ENCODE data around the gene IL22RA1.

Gene IL22RA1

DNA sequence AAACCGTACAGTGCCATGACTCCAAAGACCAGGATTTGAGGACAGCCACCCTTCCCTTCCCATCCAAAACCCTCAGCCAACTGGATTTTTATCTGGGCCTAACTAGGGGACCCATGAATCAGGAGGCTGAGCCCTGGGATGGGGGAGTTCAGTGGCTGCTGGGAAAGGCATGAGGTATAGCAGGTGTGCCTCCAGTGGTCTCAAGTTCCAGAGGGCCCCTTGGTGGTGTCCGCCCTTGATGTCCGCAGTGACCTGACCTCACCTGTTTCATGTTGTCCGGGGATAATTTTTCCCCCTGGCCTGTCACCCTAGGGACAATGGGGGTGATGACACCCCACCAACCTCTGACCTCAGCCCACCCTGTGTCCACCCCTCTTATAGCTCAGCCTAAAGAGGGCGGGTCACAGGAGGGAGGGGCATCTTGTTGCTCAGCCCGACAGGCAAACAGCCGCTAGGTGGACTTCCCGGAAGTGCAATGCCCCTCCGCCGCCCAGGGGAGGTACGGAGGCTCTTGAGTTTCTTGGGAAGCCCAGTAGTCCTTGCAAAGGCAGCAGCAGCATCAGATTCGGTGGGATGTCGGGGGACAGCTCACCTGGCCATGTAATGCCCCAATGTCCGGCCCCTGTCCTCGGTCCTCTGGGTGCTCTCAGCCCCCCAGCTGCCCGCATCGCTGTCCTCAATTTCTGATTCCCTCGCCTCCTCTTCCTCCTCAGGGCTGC is 13.8 kb upstream of the IL22RA1 start:
- DNase-seq (ENCODE audit: insufficient read length, low spot score) (no peak), FAIRE-seq (no peak)
- TF ChIP-seq, protein P1, sequence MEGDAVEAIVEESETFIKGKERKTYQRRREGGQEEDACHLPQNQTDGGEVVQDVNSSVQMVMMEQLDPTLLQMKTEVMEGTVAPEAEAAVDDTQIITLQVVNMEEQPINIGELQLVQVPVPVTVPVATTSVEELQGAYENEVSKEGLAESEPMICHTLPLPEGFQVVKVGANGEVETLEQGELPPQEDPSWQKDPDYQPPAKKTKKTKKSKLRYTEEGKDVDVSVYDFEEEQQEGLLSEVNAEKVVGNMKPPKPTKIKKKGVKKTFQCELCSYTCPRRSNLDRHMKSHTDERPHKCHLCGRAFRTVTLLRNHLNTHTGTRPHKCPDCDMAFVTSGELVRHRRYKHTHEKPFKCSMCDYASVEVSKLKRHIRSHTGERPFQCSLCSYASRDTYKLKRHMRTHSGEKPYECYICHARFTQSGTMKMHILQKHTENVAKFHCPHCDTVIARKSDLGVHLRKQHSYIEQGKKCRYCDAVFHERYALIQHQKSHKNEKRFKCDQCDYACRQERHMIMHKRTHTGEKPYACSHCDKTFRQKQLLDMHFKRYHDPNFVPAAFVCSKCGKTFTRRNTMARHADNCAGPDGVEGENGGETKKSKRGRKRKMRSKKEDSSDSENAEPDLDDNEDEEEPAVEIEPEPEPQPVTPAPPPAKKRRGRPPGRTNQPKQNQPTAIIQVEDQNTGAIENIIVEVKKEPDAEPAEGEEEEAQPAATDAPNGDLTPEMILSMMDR (IDR thresholded peaks at IDR 0.05; ENCODE audit: insufficient read depth, missing control alignments) = no peak

DNA sequence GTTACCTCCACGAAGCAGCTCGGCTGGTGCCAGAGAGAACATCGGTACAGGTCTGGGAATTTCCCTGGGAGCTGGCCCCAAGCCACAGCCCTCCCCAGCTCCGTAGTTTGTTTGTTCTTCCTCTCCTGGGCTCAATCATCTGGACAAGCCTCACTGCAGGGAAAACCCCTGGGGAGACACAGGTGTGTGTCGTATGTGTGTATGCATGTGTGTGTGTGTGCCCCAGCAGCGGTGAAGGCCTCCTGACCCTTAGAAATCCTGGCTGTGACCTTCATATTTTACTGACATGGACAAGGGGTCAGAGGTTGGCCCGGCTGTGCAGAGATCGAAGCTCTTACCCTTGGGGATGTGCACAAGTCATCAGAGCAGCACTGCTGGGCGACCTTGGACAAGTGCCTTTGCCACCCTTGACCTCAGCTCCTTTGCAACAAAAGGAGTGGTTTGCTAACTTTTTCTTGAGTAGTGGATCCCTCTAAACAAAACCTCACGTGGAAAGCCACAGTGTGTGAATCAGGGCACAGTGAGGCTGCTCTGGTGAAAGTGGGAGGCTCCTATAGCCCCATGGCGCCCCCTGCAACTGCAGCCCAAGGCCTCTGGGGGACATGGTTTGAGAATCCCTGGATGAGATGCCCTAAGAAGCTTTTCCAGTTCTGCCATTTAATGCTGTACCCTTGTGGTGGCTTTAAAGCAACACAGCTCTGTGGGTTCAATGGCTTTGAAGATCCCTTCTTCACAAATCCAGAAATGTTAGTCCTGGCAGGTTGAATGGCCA is 12.3 kb upstream of the IL22RA1 start:
- FAIRE-seq = no peak
- no peak for DNase-seq (ENCODE audit: insufficient read length, low spot score)
- TF ChIP-seq, protein P1 (IDR thresholded peaks at IDR 0.05; ENCODE audit: insufficient read depth, missing control alignments) = no peak

DNA sequence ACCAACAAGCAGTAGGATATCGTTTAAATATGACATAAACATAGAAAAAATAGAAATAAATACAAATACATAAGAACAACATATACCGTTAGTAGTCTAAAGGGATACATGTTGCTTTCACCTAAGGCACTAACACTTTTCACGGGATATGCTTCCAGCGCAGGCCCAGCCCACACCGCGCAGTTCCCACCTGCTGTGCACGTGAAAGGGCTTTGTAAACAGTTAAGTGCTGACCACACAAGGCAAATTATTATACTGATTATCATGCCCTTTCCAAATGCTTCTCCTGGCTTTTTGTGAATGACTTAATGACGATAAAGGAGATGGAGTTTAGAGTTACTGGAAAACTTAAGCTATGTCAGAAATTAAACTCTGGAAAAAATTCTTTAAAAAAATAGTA is 11.3 kb upstream of the IL22RA1 start:
- DNase-seq (ENCODE audit: insufficient read length, low spot score) (no peak), FAIRE-seq (no peak)
- TF ChIP-seq, protein P1 (IDR thresholded peaks at IDR 0.05; ENCODE audit: insufficient read depth, missing control alignments) = no peak

DNA sequence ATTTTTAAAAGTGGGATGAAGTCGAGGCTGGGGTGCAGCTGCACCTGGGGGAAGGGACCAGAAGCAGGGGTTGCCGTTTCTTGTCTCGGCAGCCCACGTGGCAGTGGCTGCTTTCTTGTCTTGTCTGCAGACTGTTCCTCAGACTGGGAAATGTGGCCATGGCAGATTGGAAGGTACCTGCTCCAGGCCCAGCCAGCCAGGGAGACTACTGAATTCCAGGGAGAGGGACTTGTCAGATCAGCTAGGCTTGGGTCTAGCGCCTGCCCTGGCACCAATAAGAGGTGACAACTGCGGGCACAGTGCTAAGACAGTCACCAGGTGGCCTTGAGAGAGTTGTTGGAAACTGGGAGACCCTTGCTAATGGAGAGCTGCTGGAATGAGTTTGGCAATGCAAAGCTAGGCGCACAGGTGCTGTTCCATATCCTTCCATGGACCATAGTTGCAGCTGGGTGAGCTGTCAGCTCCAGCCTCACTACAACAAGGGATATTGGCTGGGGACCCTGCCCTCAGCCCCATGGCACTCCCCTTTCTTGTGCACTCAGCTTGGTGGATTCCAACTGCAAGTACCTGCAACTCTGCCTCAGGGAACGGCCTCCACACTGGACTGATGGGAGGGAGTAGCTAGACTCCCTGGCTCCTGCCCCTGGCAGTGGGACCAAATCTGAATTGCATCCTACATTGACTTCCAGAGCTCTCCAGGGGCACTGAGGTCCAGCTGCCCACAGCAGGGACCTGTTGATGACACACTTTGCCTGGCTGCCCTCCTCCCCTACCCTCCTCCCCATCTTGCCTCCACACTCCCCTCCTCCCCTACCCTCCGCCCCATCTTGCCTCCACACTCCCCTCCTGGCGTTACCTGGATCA is 9.9 kb upstream of the IL22RA1 start:
- TF ChIP-seq, protein P1 (IDR thresholded peaks at IDR 0.05; ENCODE audit: insufficient read depth, missing control alignments) = no peak
- FAIRE-seq (no peak), DNase-seq (ENCODE audit: insufficient read length, low spot score) (no peak)

DNA sequence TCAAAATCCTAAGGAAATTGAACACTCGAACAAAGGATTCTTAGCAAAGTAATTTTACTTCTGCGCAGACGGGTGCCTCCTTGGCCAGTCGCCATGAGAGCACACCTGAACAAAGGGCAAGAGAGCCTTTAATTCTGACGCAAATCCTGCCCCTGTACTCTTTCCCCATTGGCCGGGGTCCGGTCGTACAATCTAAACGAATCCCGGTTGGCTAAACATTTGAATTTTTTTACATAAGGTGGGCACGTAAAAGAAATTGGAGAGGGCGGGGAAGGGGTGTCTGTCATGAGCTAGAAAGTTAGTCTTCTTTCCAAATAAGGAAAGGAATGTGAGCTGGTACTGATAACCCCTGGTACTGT is 8.2 kb upstream of the IL22RA1 start:
- DNase-seq (ENCODE audit: insufficient read length, low spot score) (no peak), FAIRE-seq (no peak)
- TF ChIP-seq, protein P1 (IDR thresholded peaks at IDR 0.05; ENCODE audit: insufficient read depth, missing control alignments) = no peak

DNA sequence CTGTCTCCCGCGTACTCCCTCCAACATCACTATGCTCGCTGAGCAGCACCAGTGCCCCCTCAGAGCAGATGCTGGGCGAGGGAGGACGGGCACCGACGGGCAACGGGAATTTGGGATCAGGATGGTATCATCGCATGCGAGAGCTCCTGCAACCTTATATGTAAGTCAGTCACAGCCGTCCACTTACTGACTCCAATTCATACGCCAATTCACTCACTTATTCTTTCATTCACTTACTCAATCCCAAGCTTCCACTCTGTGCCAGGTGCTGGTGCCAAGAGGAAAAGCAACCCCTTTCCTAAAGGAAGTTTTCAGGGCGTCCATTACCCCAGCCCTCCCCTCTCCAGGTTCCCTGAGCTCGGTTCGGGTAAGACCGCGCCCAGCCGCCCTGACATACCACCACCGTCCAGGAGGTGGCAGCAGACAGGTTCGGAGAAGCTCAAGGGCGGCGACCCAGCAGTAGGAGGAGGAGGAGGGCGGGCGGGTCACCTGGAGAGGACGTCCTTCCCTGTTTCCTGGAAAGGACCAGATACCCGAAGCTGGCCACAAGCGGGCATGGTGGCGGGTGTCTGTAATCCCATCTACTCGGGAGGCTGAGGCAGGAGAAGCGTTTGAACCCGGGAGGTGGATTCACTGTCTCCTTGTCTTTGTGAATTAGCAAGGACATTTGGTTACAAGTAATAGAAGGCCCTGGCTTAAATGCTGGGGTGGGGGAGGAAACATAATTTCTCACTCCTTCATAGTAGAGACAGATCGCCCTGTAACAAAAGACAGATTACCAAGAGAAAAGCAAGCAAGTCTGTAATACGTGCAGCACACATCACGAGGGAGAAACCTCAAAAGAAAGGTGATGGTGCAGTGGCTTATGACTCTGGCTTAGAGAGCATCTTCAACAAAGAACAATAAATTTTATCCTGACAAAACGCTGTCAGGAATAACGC is 7.6 kb upstream of the IL22RA1 start:
- FAIRE-seq (no peak), DNase-seq (ENCODE audit: insufficient read length, low spot score) (peak; percentile 55)
- TF ChIP-seq, protein P1 (IDR thresholded peaks at IDR 0.05; ENCODE audit: insufficient read depth, missing control alignments) = peak; percentile 83

Measured in D721Med (cell line).